ENCODE measurements around the gene ZNF407. TPM values are rescaled to one million over a fixed set of nuclear protein-coding genes. Genes with fewer than 3 reads are reported as not detected.
"Not testable (repeated sequence)": the region's sequence is repeated elsewhere in the genome, so short reads cannot be mapped to it uniquely, and the experiment has no call there.

Gene ZNF407
- total RNA-seq, 1 donor from 2014 or later, result 13.2 TPM

GRCh38 chr18:75100832-75101630, 503.4 kb downstream of the ZNF407 start:
- DNase-seq (ENCODE audit: low read depth, low spot score), result no peak
- no peak overlapping the region for H3K27ac Mint-ChIP-seq (ENCODE audit: unreplicated experiment)
- H3K27me3 Mint-ChIP-seq (ENCODE audit: low read depth), result no peaks in the 10 kb centered on the region
- no peak for TF ChIP-seq CTCF (conservative IDR thresholded peaks at IDR 0.05)
- no peaks in the 10 kb centered on the region for H3K4me1 Mint-ChIP-seq
- H3K4me3 Mint-ChIP-seq, result no peak overlapping the region
- H3K36me3 Mint-ChIP-seq (ENCODE audit: low read depth), result peaks cover 7% of the 10 kb centered on the region
- H3K9me3 Mint-ChIP-seq, result peaks cover 10% of the 10 kb centered on the region

DNA sequence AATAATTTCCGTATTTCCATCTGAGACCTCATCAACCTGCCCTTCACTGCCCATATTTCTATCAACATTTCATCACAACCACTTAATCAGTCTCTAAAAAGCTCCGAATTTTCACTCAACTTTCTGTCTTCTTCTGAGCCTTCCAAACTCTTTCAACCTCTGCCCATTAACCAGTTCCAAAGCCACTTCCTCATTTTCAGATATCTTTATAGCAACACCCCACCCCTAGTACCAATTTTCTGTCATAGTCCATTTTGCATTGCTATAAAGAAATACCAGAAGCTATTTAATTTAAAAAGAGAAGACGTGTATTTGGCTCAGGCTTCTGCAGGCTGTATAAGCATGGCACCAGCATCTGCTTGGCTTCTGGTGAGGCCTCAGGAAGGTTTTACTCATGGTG, 504.2 kb downstream of the ZNF407 start:
- peaks cover 10% of the 10 kb centered on the region for H3K9me3 Mint-ChIP-seq
- H3K36me3 Mint-ChIP-seq (ENCODE audit: low read depth), result peaks cover 7% of the 10 kb centered on the region
- H3K4me3 Mint-ChIP-seq, result no peak overlapping the region
- no peak overlapping the region for H3K27ac Mint-ChIP-seq (ENCODE audit: unreplicated experiment)
- no peak for TF ChIP-seq CTCF (conservative IDR thresholded peaks at IDR 0.05)
- no peaks in the 10 kb centered on the region for H3K4me1 Mint-ChIP-seq
- DNase-seq (ENCODE audit: low read depth, low spot score), result no peak
- H3K27me3 Mint-ChIP-seq (ENCODE audit: low read depth), result no peaks in the 10 kb centered on the region

- not testable (repeated sequence) for H3K27me3 Mint-ChIP-seq (ENCODE audit: low read depth); H3K4me1 Mint-ChIP-seq; H3K9me3 Mint-ChIP-seq; DNase-seq (ENCODE audit: low read depth, low spot score); H3K4me3 Mint-ChIP-seq; H3K27ac Mint-ChIP-seq (ENCODE audit: unreplicated experiment); H3K36me3 Mint-ChIP-seq (ENCODE audit: low read depth)
Measured at GRCh38 chr18:75104029-75104428, 506.4 kb downstream of the ZNF407 start.

DNA sequence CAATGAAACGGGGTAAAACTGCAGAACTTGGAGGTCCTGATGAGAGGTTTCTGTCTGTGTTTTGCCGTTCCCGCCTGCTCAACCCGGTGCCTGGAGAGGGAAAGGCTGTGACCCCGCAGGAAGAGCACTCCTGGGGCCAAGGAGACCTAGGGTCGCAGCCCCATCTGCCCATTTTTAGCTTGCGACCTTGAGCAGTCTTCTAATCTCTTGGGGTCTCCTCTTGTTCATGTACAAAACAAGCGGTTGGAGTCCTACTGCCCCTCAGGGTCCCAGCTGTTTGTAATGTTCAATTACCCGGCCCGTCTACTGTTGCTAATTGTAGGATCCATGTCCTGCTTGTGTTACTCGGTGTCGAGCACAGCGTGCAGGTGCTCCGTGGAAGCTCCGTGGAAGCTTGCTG, 506.8 kb downstream of the ZNF407 start:
- no peaks in the 10 kb centered on the region for H3K27me3 Mint-ChIP-seq (ENCODE audit: low read depth)
- H3K4me1 Mint-ChIP-seq, result no peaks in the 10 kb centered on the region
- peaks cover 7% of the 10 kb centered on the region for H3K36me3 Mint-ChIP-seq (ENCODE audit: low read depth)
- DNase-seq (ENCODE audit: low read depth, low spot score), result no peak
- H3K4me3 Mint-ChIP-seq, result no peak overlapping the region
- no peak for TF ChIP-seq CTCF (conservative IDR thresholded peaks at IDR 0.05)
- H3K27ac Mint-ChIP-seq (ENCODE audit: unreplicated experiment), result no peak overlapping the region
- H3K9me3 Mint-ChIP-seq, result peaks cover 10% of the 10 kb centered on the region

DNA sequence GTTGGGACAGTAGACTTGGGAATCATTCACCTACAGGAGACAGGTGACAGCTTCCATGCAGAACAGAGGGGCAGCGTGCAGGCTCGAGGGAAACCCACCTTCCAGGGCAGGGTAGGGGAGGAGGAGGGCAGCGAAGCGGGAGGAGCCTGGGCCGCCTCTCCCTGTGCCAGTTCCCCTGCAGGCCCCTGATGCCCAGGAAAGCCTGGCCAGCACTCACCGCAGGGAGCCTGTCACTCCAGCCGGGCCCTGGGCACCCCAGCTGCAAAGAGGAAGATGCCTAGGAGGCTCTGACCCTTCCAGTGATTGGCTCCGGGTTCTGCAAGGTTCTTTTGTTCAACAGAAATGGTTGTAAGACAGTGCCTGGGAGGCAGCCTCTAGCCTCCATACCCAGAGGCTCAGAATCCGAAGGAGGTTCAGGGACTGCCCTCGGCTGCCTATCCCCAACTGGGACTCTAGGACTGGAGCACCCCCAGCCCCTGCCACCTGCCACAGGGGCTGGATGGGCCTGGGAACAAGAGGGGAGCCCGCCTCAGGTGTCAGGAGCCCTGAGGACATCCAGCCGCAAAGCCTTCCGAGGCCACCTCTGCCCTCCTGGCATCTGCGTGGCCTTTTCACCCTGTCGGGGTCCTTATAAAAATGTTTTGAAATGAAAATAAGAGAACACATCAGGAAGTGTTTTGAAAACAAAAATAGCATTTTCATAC, 508.0 kb downstream of the ZNF407 start:
- DNase-seq (ENCODE audit: low read depth, low spot score), result no peak
- peaks cover 7% of the 10 kb centered on the region for H3K36me3 Mint-ChIP-seq (ENCODE audit: low read depth)

More for the DNA sequence above, 508.0 kb downstream of the ZNF407 start:
- no peaks in the 10 kb centered on the region for H3K27me3 Mint-ChIP-seq (ENCODE audit: low read depth)
- H3K27ac Mint-ChIP-seq (ENCODE audit: unreplicated experiment), result no peak overlapping the region
- no peaks in the 10 kb centered on the region for H3K4me1 Mint-ChIP-seq
- H3K4me3 Mint-ChIP-seq, result no peak overlapping the region
- H3K9me3 Mint-ChIP-seq, result peaks cover 7% of the 10 kb centered on the region
- TF ChIP-seq CTCF (conservative IDR thresholded peaks at IDR 0.05), result no peak

Measured in neural crest cell (in vitro differentiated cells).